ENCODE results near the gene CLCNKA.
"Not testable (repeated sequence)": the region's sequence is repeated elsewhere in the genome, so short reads cannot be mapped to it uniquely, and the experiment has no call there.

Gene CLCNKA

GRCh38 chr1:15975358-15975804 lies 46.5 kb upstream of the CLCNKA start:
- Histone ChIP-seq H3K4me2 (ENCODE audit: low read length) (peak overlapping the region; percentile 90), H3K27ac (ENCODE audit: low read length) (peak overlapping the region; percentile 83), H3K27me3 (ENCODE audit: low read depth, low read length) (no peaks in the 10 kb centered on the region), H3K9ac (ENCODE audit: low read length) (peak overlapping the region; percentile 81), H3K9me3 (ENCODE audit: insufficient read depth, low read length) (no peaks in the 10 kb centered on the region), H3K4me3 (ENCODE audit: low read length) (peak overlapping the region; percentile 83), H3K79me2 (ENCODE audit: low read length) (peaks cover 20% of the 10 kb centered on the region), H4K20me1 (ENCODE audit: insufficient read depth, low read length) (no peaks in the 10 kb centered on the region), H3K4me1 (ENCODE audit: low read length) (peaks cover 25% of the 10 kb centered on the region), H2AFZ (ENCODE audit: low read depth, low read length) (no peak overlapping the region), H3K36me3 (replicated peaks; ENCODE audit: low read depth, low read length) (peaks cover 15% of the 10 kb centered on the region)
- TF ChIP-seq CTCF (IDR thresholded peaks at IDR 0.05; ENCODE audit: low read depth, low read length) (0 out of 2 replicates have a peak, but pooled peaks have one; percentile 14), EZH2phosphoT487 (IDR thresholded peaks at IDR 0.05; ENCODE audit: low read depth) (no peak)

GRCh38 chr1:15975805-15976680 lies 45.8 kb upstream of the CLCNKA start, which contains the start of gene ZBTB17:
Gene ZBTB17, minus strand, starts transcription at chr1:15976101. Its CDS starts 27,606 bp downstream, at chr1:15948495.
- H3K79me2 ChIP-seq (ENCODE audit: low read length), result peaks cover 20% of the 10 kb centered on the region
- peak within 1 kb of the TSS; percentile 44 for H2AFZ ChIP-seq (ENCODE audit: low read depth, low read length)
- H3K36me3 ChIP-seq (replicated peaks; ENCODE audit: low read depth, low read length), result peaks cover 15% of the 10 kb centered on the region
- H3K27ac ChIP-seq (ENCODE audit: low read length), result peak within 1 kb of the TSS; percentile 83
- H3K4me3 ChIP-seq (ENCODE audit: low read length), result peak within 1 kb of the TSS; percentile 83
- peak within 1 kb of the TSS; percentile 81 for H3K9ac ChIP-seq (ENCODE audit: low read length)
- H3K4me1 ChIP-seq (ENCODE audit: low read length), result peaks cover 25% of the 10 kb centered on the region
- H3K9me3 ChIP-seq (ENCODE audit: insufficient read depth, low read length), result no peaks in the 10 kb centered on the region
- TF ChIP-seq EZH2phosphoT487 (IDR thresholded peaks at IDR 0.05; ENCODE audit: low read depth), result no peak
- no peak for TF ChIP-seq CTCF (IDR thresholded peaks at IDR 0.05; ENCODE audit: low read depth, low read length)
- H3K27me3 ChIP-seq (ENCODE audit: low read depth, low read length), result no peaks in the 10 kb centered on the region
- no peaks in the 10 kb centered on the region for H4K20me1 ChIP-seq (ENCODE audit: insufficient read depth, low read length)
- peak within 1 kb of the TSS; percentile 90 for H3K4me2 ChIP-seq (ENCODE audit: low read length)

- not testable (repeated sequence) for H3K36me3 ChIP-seq (replicated peaks; ENCODE audit: low read depth, low read length); H3K27ac ChIP-seq (ENCODE audit: low read length)
These were observed 43.9 kb upstream of the CLCNKA start for GRCh38 chr1:15977947-15978346.

GRCh38 chr1:15981679-15982078 lies 40.2 kb upstream of the CLCNKA start:
- no peak overlapping the region for H3K9ac ChIP-seq (ENCODE audit: low read length)
- no peaks in the 10 kb centered on the region for H3K9me3 ChIP-seq (ENCODE audit: insufficient read depth, low read length)
- H3K27ac ChIP-seq (ENCODE audit: low read length), result no peak overlapping the region
- H3K79me2 ChIP-seq (ENCODE audit: low read length), result no peaks in the 10 kb centered on the region
- TF ChIP-seq CTCF (IDR thresholded peaks at IDR 0.05; ENCODE audit: low read depth, low read length) (no peak), EZH2phosphoT487 (IDR thresholded peaks at IDR 0.05; ENCODE audit: low read depth) (no peak)
- peaks cover 1% of the 10 kb centered on the region for H3K4me1 ChIP-seq (ENCODE audit: low read length)
- H3K4me3 ChIP-seq (ENCODE audit: low read length), result no peak overlapping the region
- no peak overlapping the region for H3K4me2 ChIP-seq (ENCODE audit: low read length)
- H4K20me1 ChIP-seq (ENCODE audit: insufficient read depth, low read length), result no peaks in the 10 kb centered on the region
- H3K27me3 ChIP-seq (ENCODE audit: low read depth, low read length), result no peaks in the 10 kb centered on the region
- no peak overlapping the region for H2AFZ ChIP-seq (ENCODE audit: low read depth, low read length)
- no peaks in the 10 kb centered on the region for H3K36me3 ChIP-seq (replicated peaks; ENCODE audit: low read depth, low read length)

More at GRCh38 chr1:15977947-15978346, 43.9 kb upstream of the CLCNKA start:
- not testable (repeated sequence) for H3K9ac ChIP-seq (ENCODE audit: low read length); H2AFZ ChIP-seq (ENCODE audit: low read depth, low read length); H3K9me3 ChIP-seq (ENCODE audit: insufficient read depth, low read length); H3K27me3 ChIP-seq (ENCODE audit: low read depth, low read length); H4K20me1 ChIP-seq (ENCODE audit: insufficient read depth, low read length); H3K4me3 ChIP-seq (ENCODE audit: low read length); H3K4me2 ChIP-seq (ENCODE audit: low read length)
- peaks cover 25% of the 10 kb centered on the region for H3K4me1 ChIP-seq (ENCODE audit: low read length)
- H3K79me2 ChIP-seq (ENCODE audit: low read length), result peaks cover 19% of the 10 kb centered on the region

Data from OCI-LY3 (cell line).